ENCODE measurements around the gene CHCHD4. TPM values are rescaled to one million over a fixed set of nuclear protein-coding genes. Genes with fewer than 3 reads are reported as not detected.
"Not testable (repeated sequence)": the region's sequence is repeated elsewhere in the genome, so short reads cannot be mapped to it uniquely, and the experiment has no call there.

The CHCHD4 gene
- polyA plus RNA-seq, 1 donor from 2014 or later, result 24.6 TPM

- H3K9me3 ChIP-seq (ENCODE audit: low read length), result no peaks in the 10 kb centered on the region
- H3K9ac ChIP-seq (ENCODE audit: low read length), result no peak overlapping the region
- H3K27me3 ChIP-seq (ENCODE audit: insufficient read depth, low read depth, low read length), result no peaks in the 10 kb centered on the region
- no peak overlapping the region for H2AFZ ChIP-seq (ENCODE audit: low read depth, low read length)
- no peaks in the 10 kb centered on the region for H3K79me2 ChIP-seq (replicated peaks; ENCODE audit: insufficient read depth, low read length)
- H3K27ac ChIP-seq (ENCODE audit: low read length), result no peak overlapping the region
- no peaks in the 10 kb centered on the region for H3K9me2 ChIP-seq (ENCODE audit: insufficient read depth, low read length)
- no peaks in the 10 kb centered on the region for H3F3A ChIP-seq (ENCODE audit: insufficient read depth, low read length, poor library complexity, severe bottlenecking)
- TF ChIP-seq SMC3 (conservative IDR thresholded peaks at IDR 0.05; ENCODE audit: poor library complexity), result no peak
- TF ChIP-seq CTCF (IDR thresholded peaks at IDR 0.05; ENCODE audit: poor library complexity, severe bottlenecking), result no peak
- no peak for TF ChIP-seq MXI1 (conservative IDR thresholded peaks at IDR 0.05; ENCODE audit: poor library complexity, severe bottlenecking)
- no peak for TF ChIP-seq EZH2 (IDR thresholded peaks at IDR 0.05; ENCODE audit: borderline replicate concordance, insufficient read depth, low read length, poor library complexity, severe bottlenecking)
- no peak for TF ChIP-seq REST (IDR thresholded peaks at IDR 0.05; ENCODE audit: borderline replicate concordance)
- no peak for TF ChIP-seq POLR2AphosphoS5 (IDR thresholded peaks at IDR 0.05)
- no peak for TF ChIP-seq RAD21 (conservative IDR thresholded peaks at IDR 0.05)
- no peak for TF ChIP-seq TAF1 (IDR thresholded peaks at IDR 0.05; ENCODE audit: low read depth)
- no peak for TF ChIP-seq EP300 (conservative IDR thresholded peaks at IDR 0.05; ENCODE audit: poor library complexity, severe bottlenecking)
- no peaks in the 10 kb centered on the region for H3K36me3 ChIP-seq (ENCODE audit: insufficient read depth, low read length)
- no peaks in the 10 kb centered on the region for H4K20me1 ChIP-seq (ENCODE audit: insufficient read depth)
- no peak overlapping the region for H3K4me3 ChIP-seq (ENCODE audit: low read length)
- H3K4me2 ChIP-seq (ENCODE audit: low read length), result no peak overlapping the region
Observed at GRCh38 chr3:14093831-14094230, 30.8 kb downstream of the CHCHD4 start.

GRCh38 chr3:14092464-14092863 lies 32.2 kb downstream of the CHCHD4 start:
- H3K9me3 ChIP-seq (ENCODE audit: low read length), result no peaks in the 10 kb centered on the region
- H3K9ac ChIP-seq (ENCODE audit: low read length), result no peak overlapping the region
- H3K79me2 ChIP-seq (replicated peaks; ENCODE audit: insufficient read depth, low read length), result no peaks in the 10 kb centered on the region
- H3K36me3 ChIP-seq (ENCODE audit: insufficient read depth, low read length), result no peaks in the 10 kb centered on the region
- TF ChIP-seq REST (IDR thresholded peaks at IDR 0.05; ENCODE audit: borderline replicate concordance) (no peak), RAD21 (conservative IDR thresholded peaks at IDR 0.05) (no peak), SMC3 (conservative IDR thresholded peaks at IDR 0.05; ENCODE audit: poor library complexity) (no peak), EZH2 (IDR thresholded peaks at IDR 0.05; ENCODE audit: borderline replicate concordance, insufficient read depth, low read length, poor library complexity, severe bottlenecking) (no peak), EP300 (conservative IDR thresholded peaks at IDR 0.05; ENCODE audit: poor library complexity, severe bottlenecking) (no peak), TAF1 (IDR thresholded peaks at IDR 0.05; ENCODE audit: low read depth) (no peak), MXI1 (conservative IDR thresholded peaks at IDR 0.05; ENCODE audit: poor library complexity, severe bottlenecking) (no peak), CTCF (IDR thresholded peaks at IDR 0.05; ENCODE audit: poor library complexity, severe bottlenecking) (no peak), POLR2AphosphoS5 (IDR thresholded peaks at IDR 0.05) (no peak)
- no peak overlapping the region for H3K4me3 ChIP-seq (ENCODE audit: low read length)
- H2AFZ ChIP-seq (ENCODE audit: low read depth, low read length), result no peak overlapping the region
- H3K9me2 ChIP-seq (ENCODE audit: insufficient read depth, low read length), result no peaks in the 10 kb centered on the region
- H3F3A ChIP-seq (ENCODE audit: insufficient read depth, low read length, poor library complexity, severe bottlenecking), result no peaks in the 10 kb centered on the region
- no peak overlapping the region for H3K4me2 ChIP-seq (ENCODE audit: low read length)
- H4K20me1 ChIP-seq (ENCODE audit: insufficient read depth), result no peaks in the 10 kb centered on the region
- no peaks in the 10 kb centered on the region for H3K27me3 ChIP-seq (ENCODE audit: insufficient read depth, low read depth, low read length)
- H3K27ac ChIP-seq (ENCODE audit: low read length), result no peak overlapping the region

- H3K27me3 ChIP-seq (ENCODE audit: insufficient read depth, low read depth, low read length); H3K9ac ChIP-seq (ENCODE audit: low read length); H3K4me3 ChIP-seq (ENCODE audit: low read length); H4K20me1 ChIP-seq (ENCODE audit: insufficient read depth); H3K27ac ChIP-seq (ENCODE audit: low read length); H2AFZ ChIP-seq (ENCODE audit: low read depth, low read length); H3K9me3 ChIP-seq (ENCODE audit: low read length); H3F3A ChIP-seq (ENCODE audit: insufficient read depth, low read length, poor library complexity, severe bottlenecking); H3K36me3 ChIP-seq (ENCODE audit: insufficient read depth, low read length); H3K79me2 ChIP-seq (replicated peaks; ENCODE audit: insufficient read depth, low read length); H3K9me2 ChIP-seq (ENCODE audit: insufficient read depth, low read length); H3K4me2 ChIP-seq (ENCODE audit: low read length): not testable (repeated sequence)
Observed at GRCh38 chr3:14091959-14092358, 32.7 kb downstream of the CHCHD4 start.

Data from neural cell (in vitro differentiated cells).